Left renal cortex interstitium (tissue), 4 donors: Measurements from ENCODE around the gene SBDS. TPM values are rescaled to one million over a fixed set of nuclear protein-coding genes. Genes with fewer than 3 reads are reported as not detected.
"Not testable (repeated sequence)": the region's sequence is repeated elsewhere in the genome, so short reads cannot be mapped to it uniquely, and the experiment has no call there.

Experiments used
- DNase-seq, 4 donors: peaks; one replicate each; pipeline ENCODE4 v3.0.0-alpha.2; 2013; ENCODE audit warnings: low read depth in 4 of 4, low spot score in 2 of 4, missing footprints in 1 of 4
- polyA plus RNA-seq, 4 donors: library from polyadenylated mRNA; unstranded; fragments of 120-200 nt; gene quantifications; one replicate each; pipeline ENCODE4 v1.2.1, GENCODE V29; 2013; ENCODE audit not compliant: insufficient read length in 4 of 4

Gene SBDS
- polyA plus RNA-seq: 100 to 1,000 TPM in 2 of 4 donors, 10 to 100 TPM in 2; 82.8 to 145 (median 103) TPM

DNA sequence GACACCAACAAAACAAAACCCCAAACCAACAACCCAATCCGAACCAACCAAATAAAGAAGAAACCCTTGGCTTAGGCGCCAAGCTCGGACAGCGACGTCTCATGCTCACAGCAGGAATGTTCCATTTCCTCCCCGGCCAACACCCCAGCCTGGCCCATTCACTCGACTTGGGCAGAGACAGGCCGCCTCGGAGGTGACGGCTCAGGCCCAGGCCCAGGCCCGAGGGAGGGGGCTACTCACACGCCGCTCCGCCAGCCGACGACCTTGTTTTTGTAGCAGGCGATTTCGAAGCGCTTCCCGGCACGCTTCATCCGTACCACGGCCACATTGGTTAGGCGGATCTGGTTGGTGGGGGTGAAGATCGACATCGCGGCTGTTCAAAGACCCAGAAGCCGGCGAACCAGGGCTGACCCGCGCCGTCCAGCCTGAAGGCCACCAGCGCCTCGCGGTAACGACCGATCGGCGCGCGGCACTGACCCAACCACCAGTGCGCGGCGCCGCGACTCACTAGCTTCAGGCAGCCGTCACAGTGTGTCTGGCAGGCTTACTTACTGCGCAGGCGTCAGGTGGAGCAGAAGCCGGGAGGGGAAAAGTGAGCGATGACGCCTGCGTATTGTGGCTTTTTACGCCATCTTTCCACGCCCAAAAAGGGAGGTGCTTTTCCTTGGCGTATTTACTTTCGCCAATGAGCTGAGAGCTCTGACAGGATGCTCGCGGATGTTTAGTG is at the start of gene SBDS:
Gene SBDS (minus strand): TSS at position 537 of the 727 bp plus-strand sequence. CDS start 169 bp downstream, at position 368.
- peak; percentile 84 to 97 (median 90) for DNase-seq

DNA sequence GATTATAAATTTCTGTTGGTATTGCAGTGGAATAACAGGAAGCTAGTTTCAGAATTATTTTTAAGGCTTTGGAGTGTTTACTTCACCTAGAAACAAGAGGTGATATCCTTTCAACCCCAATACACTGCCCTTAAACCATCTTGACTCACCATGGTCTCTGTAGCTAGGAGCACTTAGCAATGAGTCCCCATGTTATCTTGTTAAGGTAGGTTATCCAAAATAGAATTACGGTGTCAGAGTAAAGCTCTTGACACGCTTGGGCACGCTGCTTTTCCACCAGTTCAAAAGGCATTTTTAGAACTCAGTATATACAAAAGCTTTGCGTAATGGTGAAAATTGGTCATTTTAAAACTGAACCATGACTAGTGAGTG is 48.2 kb upstream of the SBDS start:
- DNase-seq: not testable (repeated sequence)

DNA sequence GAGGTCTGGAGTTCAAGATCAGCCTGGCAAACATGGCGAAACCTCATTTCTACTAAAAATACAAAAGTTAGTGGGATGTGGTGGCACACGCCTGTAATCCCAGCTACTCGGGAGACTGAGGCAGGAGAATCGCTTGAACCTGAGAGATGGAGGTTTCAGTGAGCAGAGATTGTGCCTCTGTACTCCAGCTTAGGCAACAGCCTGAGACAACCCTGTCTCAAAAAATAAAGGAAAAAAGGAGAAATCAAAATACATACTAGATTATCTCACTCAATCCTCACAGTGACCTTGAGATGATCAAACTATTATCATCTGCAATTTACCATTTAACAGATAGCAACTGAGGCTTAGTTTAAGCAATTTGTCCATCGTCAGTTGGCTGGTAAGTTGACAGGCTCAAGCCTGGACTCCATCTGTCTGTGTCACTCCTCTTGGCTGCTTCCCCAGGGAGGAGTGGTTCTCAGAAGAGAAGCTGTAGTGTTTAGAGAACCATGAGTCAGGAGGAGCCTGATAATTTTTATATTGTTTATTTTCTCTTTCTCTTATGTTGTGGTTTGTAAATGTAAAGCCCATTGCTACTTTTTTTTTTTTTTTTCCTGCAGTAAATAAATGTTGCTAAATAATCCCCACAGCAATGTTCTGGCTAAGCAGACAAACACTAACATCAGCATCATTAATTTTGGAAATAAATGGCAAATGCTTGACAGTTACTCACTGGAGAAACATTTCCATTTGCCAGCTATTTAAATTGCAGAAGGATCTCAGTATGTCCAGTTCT is 47.6 kb upstream of the SBDS start:
- DNase-seq: not testable (repeated sequence)

DNA sequence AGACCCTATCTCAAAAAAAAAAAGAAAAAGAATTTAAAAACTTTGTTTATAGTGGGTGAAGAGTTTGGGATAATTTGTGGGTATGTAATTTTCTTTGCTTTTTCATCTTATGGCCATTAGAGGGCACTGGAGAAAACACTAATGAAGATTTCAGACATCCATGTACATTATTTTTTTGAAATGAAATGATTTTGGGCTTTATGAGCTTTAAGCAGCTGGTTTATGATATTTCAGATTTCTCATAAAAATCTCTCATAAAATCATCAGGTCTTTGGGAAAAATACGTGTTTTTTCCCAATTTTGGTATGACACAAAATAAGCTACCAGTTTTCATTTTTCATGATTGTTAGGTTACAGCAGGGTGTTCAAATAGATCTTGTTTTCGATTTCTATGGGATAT is 45.4 kb upstream of the SBDS start:
- not testable (repeated sequence) for DNase-seq

DNA sequence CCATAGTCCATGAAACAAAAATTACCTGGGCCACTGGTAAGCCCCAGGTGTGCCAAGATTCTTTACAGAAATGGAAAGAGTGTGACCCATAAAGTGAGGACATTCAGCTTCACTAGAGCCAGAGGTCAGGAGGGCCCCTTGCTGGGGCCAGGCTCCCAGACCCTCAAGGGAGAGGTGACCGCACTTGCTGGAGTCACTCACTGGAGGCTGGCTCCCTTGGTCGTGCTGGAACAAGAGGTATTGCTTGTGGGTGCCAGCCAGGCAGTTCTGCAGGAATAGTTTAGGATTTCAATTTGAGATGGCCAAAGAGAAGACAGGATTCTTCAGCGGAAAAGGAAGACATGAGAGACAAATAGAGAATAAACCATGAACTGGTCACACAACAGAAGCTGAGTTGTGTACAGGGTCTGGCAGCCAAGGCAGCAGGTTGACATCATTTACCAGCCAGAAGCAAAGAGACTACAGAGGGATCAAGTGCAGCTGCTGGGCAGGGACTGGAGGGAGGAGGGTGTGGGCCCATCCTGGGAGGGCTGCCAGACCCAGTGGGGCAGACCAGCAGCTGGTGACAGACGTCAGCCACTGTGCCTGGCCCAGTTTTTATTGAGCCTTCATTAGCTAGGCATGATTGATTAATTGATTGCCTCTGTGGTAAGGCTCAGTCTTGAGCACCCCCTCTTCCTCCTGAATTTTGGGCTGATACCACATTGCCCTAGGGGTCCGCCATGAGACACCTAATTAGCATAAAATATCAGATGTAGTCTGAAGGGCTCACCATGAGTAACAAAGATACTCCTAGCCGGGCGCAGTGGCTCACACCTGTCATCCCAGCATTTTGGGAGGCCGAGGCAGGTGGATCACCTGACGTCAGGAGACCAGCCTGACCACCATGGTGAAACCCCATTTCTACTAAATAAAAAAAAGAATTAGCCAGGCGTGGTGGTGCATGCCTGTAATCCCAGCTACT is 41.3 kb upstream of the SBDS start:
- not testable (repeated sequence) for DNase-seq

DNA sequence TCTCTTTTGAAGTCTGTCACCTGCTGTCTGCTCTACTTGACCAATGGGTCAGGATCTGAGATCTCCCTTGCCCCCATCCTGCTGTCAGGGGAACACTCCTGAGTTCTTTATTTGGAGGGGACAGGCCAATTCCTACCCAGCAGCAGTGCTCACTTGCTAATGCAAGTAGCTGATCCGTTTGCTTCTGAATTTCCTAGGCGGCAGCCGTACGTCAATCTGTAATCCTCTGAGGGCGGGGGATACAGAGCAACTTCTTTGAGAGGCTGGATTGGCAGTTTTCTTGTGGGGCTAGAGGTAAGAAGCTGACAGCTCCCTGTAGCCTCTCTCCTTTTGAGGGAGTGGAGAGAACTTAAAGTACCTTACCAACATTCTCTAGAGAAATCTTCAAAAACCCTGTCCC is 37.9 kb upstream of the SBDS start:
- no peak for DNase-seq

DNA sequence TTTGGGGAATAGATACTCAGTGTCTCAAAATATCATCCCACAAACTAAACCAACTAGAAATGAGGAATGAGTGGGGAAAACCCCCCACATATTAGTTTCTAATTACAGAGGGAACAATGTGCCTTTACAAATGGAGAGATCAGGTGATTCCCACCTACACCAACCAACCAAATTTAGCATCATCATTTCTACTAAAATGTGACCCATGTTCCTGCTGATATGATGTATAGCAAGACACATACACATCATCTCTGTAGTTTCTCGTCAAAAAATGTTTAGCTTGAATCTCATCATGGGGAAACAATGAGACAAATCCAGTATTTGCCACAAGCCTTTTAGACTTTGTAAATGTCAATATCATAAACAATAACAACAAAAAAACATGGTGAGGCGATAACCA is 36.3 kb upstream of the SBDS start:
- DNase-seq: not testable (repeated sequence)

DNA sequence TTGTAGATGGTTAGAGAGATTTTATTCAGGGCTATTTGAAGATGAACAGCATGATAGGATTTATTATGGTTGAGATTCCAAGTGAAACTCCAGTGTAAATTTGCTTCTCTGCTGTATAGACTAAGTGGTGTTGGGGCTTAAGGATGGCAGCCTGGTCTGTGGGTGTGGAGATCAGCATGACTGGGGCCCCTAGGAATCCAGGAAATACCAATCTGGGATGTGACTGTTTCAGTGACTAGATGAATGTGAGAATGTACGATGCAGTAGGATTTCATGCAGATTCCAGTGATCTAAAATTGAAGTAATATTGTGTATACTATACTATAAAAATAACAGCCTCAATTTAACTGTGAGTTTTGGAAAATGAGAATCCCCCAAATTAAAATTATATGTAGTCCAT is 30.1 kb upstream of the SBDS start:
- not testable (repeated sequence) for DNase-seq

DNA sequence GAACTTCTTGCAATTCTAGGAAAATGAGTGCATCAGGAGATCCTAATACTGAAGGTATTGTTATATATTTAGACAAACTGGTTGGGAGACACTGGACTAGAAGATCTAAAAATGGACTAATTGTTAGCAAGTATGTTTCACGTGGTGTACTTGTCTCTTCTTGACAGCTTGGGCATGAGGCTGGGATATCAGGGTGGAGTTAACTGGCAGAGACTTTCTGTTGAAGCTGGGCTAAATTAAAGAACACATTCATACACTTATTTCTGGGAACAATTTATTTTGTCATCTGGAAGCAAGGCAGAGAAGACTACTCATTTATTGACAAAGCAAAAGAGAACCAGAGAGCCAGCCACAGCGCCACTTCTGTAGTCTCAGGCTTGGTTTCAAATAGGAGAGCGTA is 27.1 kb upstream of the SBDS start:
- no peak for DNase-seq

DNA sequence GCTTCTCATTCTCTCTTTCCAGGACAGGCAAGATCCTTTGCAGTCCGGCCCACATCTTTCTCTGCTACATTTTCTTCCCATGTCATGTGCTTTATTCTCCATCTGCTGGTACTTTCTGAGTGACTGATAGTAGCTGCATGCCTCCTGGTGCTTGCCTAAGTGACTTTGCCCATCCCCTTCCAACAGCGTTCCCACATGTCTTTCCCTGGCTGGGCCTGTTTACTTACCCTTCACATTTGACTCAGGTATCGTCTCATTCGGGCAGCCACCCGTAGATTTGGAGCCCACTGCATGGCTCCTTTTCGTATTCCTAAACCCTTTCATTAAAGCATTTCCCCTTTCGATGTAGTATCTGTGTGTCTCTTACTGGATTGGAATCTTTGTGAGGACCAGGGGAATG is 25.9 kb upstream of the SBDS start:
- no peak for DNase-seq

DNA sequence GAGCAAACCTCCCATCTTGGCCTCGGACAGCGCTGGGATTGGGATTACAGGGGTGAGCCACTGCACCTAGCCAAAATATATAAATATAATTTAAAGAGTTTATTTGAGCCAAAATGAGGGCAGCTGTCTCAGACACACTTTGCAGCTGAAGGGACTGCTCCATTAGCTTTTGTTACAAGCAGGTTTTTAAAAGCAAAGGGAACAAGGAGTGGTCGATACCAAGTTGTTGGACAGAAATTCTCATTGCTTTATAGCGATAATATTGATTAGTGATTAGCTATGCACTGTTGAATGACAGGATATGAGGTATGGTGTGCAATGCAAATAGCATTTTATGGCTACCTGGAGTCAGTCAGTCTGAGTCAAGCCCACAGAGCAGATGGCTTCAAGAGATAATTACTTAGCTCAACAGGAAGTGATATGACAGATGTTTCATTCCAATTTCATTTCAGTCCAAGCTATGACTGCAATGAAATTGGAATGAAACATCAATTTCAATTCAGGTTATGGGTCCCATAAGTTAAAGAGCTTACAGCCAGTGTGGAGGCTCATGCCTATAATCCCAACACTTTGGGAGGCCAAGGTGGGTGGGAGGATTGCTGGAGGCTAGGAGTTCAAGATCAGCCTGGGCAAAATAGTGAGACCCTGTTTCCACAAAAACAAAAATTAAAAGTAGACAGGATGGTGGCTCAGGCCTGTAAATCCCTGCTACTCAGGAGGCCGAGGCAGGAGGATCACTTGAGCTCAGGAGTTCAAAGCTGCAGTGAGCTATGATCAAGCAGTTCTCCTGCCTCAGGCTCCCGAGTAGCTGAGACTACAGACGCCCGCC is 24.4 kb upstream of the SBDS start:
- no peak for DNase-seq

DNA sequence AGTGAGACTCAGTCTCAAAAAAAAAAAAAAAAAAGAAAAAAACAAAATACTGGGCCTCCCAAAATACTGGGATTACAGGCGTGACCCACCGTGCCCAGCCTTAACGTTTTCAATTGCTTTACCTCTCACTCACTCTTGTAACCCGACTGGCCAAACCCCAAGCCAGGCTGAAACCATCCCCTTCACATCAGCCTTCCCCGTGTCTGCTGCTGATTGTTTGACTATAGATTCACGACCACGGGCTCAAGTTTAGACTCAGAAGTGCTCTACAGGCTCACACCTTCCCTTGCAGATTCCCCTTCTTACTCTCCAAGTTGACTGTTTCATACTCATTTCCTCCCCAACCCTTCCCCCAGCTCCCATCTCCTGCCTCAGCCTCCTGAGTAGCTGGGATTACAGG is 23.6 kb upstream of the SBDS start:
- DNase-seq: no peak

DNA sequence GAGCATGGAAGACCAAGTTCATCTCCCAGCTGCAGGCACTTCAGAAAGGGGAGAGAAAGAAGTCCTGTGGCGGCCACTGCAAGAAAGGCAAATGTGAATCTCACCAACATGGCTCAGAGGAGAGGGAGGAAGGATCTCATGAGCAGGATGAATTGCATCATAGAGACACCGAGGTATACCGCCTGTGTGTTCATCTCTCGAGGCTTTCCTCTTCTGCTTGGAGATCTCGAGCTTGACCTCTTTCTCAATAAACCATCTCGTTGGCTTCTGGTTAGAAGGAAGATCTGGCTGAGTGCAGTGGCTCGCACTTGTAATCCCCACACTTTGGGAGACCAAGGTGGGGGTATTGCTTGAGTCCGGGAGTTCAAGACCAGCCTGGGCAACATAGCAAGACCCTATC is 22.6 kb upstream of the SBDS start:
- DNase-seq: not testable (repeated sequence)

DNA sequence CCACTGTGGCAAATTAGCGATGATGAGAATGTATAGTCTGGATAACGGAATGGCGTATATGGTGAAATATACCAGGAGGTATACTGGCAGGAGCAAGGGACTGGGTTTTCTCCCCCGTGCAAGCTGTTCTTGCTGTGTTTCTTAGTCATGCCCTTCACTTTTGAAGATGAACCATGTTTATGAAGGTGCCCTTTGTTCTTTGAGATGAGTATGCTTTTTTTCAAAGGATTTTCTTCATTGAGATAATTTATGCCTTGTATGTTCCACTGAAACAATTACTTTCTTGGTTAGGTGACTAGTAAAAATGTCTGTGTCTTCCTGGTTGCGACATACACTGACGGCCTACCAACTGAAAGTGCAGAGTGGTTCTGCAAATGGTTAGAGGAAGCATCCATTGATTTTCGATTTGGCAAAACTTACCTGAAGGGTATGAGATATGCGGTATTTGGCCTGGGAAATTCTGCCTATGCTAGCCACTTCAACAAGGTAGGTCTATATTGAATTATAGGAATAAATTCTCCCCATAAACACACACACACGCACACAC is 18.8 kb upstream of the SBDS start:
- DNase-seq: not testable (repeated sequence)

DNA sequence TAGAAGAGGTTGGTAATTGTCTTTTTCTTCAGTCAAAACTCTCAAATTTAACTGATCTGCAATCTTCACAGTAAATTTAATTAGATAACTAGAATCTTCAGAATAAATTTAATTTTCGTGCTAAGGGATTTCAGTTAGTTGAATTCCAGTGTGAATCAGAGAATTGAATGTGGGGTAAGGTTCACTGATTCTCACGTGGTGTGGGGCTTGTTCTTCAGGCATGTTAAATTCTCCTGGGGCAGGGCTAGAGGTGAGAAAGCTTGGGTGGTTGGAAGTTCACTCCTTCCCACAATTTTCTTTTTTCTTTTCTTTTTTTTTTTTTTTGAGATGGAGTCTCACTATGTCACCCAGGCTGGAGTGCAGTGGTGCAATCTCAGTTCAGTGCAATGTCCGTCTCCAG is 14.3 kb upstream of the SBDS start:
- not testable (repeated sequence) for DNase-seq

DNA sequence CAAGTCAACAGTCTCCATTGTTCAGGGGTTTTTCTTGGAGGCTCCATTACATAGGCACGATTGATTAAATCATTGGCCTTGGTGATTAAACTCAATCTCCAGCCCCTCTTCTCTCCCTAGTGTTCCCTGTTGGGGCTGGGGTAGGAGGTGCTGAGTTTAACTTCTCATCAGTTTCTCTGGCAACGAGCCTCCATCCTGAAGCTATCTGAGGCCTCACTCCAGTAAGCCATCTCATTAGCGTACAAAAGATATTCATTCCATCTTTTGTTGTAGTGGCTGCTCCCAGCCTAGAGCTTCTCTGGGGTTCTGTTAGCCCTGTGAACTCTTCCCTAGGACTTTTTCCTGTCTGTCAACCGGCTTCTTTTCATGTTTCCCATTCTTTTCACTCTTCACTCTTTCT is 12.9 kb upstream of the SBDS start:
- DNase-seq: no peak

DNA sequence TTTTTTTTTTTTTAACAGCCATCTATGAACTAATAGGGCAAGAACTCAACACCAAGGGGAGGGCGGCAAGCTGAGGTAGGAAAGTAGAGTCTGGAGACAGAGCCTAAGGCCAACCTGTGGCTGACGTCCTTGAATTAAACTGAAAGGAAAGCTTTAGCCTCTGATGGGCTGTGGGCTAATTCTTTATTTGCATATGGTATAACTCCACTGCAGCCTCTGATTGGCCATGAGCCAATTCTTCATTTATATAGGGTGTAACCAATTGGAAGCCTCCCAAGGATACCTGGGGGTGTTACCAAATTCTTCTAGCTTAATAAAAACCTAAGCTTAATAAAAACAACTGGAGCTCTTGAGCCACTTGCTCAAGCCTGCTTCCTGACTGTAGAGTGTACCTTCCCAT is 11.6 kb upstream of the SBDS start:
- no peak for DNase-seq

DNA sequence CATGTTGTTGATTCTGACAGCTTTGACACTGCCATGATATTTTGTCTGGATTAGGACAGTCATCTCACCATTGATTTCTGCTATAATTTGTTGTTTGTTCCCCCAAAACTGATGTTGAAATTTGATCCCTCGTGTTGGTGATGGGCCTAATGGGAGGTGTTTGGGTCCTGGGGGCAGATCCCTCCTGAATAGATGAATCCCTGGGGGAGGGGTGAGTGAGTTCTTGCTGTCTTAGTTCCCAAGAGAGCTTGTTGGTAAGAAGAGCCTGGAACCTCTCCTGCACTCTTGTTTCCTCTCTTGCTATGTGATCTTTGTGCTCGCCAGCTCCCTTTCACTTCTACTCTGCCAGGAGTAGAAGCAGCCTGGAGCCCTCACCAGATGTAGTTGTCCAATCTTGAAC is 8.8 kb upstream of the SBDS start:
- not testable (repeated sequence) for DNase-seq

DNA sequence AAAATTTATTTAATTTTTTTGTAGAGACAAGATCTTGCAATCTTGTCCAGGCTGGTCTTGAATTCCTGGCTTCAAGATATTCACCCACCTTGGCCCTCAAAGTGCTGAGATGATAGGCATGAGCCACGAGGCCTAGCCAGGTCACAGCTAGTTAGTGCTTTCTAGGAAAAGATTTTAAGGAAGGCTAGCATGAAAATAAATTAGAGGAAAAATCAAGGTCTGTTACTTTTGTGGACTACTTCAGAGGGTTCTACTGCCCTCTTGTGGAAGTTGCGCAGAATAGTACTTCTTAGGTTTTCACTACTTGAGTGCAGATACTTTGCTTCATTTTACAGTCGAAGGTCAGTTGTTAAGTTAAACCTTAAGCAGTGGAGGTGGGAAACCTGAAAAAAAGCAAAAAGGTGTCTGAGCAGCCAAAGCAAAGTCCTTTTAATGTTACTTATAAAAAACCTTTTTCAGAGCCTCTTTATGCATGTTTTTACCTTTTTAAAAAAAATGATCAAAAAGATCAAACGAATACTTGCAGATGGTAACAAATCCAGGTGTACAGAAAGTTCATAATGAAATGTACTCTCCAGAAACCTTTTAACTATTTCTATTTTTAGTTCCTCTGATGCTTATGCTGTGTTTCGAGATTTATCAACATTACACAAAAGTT is 5.3 kb upstream of the SBDS start:
- not testable (repeated sequence) for DNase-seq
